Activated T-cell treated with anti-CD3 and anti-CD28 coated beads, Interleukin-2, amount 50 U/mL, for 72 hours (primary cell): ENCODE measurements around the gene PPARD. TPM values are rescaled to one million over a fixed set of nuclear protein-coding genes. Genes with fewer than 3 reads are reported as not detected.
A peak's percentile ranks its signal among the peaks of the same experiment; 100 is the strongest.

ENCODE experiments used
- ATAC-seq, 2 donors: fragments of 150-1000 bp; cut with Tn5 transposase; replicated peaks in 1 of 2; 2 replicates each; pipeline ENCODE4 v1.10.0; 2021; ENCODE audit warnings: moderate library complexity in 2 of 2, mild to moderate bottlenecking in 1 of 2
- DNase-seq, 2 donors: peaks; one replicate each; pipeline ENCODE4 v3.0.0; 2021 to 2022; ENCODE audit warnings: mixed read lengths in 1 of 2
- H3K27ac Mint-ChIP-seq: one replicate; pipeline ENCODE4 v1.8.0; 2022; ENCODE audit warnings: mild to moderate bottlenecking, moderate library complexity, mixed read lengths
- H3K27me3 Mint-ChIP-seq: one replicate; pipeline ENCODE4 v1.8.0; 2022; ENCODE audit warnings: low read depth, mixed read lengths
- H3K36me3 Mint-ChIP-seq, 2 donors: one replicate each; pipeline ENCODE4 v1.8.0; 2022; ENCODE audit warnings: mixed read lengths in 2 of 2, mild to moderate bottlenecking in 1 of 2; ENCODE audit not compliant: insufficient read depth in 2 of 2
- H3K4me1 Mint-ChIP-seq: one replicate; pipeline ENCODE4 v1.8.0; 2022; ENCODE audit warnings: low read depth, mixed read lengths
- H3K4me3 Mint-ChIP-seq, 2 donors: one replicate each; pipeline ENCODE4 v1.8.0; 2022; ENCODE audit warnings: mild to moderate bottlenecking in 2 of 2, mixed read lengths in 2 of 2, moderate library complexity in 2 of 2
- H3K9me3 Mint-ChIP-seq, 2 donors: one replicate each; pipeline ENCODE4 v1.8.0; 2022; ENCODE audit warnings: mixed read lengths in 2 of 2
- total RNA-seq, 2 donors: library from RNA; stranded (reverse); gene quantifications; one replicate each; pipeline ENCODE4 v1.2.3, GENCODE V29; 2022

PPARD gene
- total RNA-seq, 2 donors from 2014 or later = 24.1 to 27.9 TPM

GRCh38 chr6:35474131-35474941, 132.0 kb downstream of the PPARD start:
- Mint-ChIP-seq H3K27me3 (no peaks in the 10 kb centered on the region), H3K36me3 (peaks cover 12 to 26% of the 10 kb centered on the region in 2 donors), H3K4me3 (no peak overlapping the region), H3K27ac (no peak overlapping the region), H3K9me3 (no peaks in the 10 kb centered on the region), H3K4me1 (peaks cover 48% of the 10 kb centered on the region)
- DNase-seq = no peak
- ATAC-seq = peak; percentile 6 to 22

- ATAC-seq = peak; percentile 2 to 22
- no peaks in the 10 kb centered on the region for H3K27me3 Mint-ChIP-seq
- no peak for DNase-seq
- H3K9me3 Mint-ChIP-seq = no peaks in the 10 kb centered on the region
- peaks cover 41% of the 10 kb centered on the region for H3K4me1 Mint-ChIP-seq
- no peak overlapping the region for H3K27ac Mint-ChIP-seq
- H3K4me3 Mint-ChIP-seq = no peak overlapping the region
- H3K36me3 Mint-ChIP-seq = peaks cover 6 to 19% of the 10 kb centered on the region in 2 donors
Observed at GRCh38 chr6:35474942-35475570, 132.7 kb downstream of the PPARD start.

GRCh38 chr6:35475573-35475972, 133.2 kb downstream of the PPARD start:
- peaks cover 2 to 14% of the 10 kb centered on the region in 2 donors for H3K36me3 Mint-ChIP-seq
- no peak overlapping the region for H3K4me3 Mint-ChIP-seq
- DNase-seq (no peak), ATAC-seq (peak in 1 of 2 donors; percentile 9)
- H3K27me3 Mint-ChIP-seq = no peaks in the 10 kb centered on the region
- H3K9me3 Mint-ChIP-seq = no peaks in the 10 kb centered on the region
- H3K27ac Mint-ChIP-seq = no peak overlapping the region
- peaks cover 36% of the 10 kb centered on the region for H3K4me1 Mint-ChIP-seq

GRCh38 chr6:35476004-35476403, 133.6 kb downstream of the PPARD start:
- Mint-ChIP-seq H3K4me1 (peaks cover 31% of the 10 kb centered on the region), H3K36me3 (peaks cover 0 to 10% of the 10 kb centered on the region in 2 donors), H3K27me3 (no peaks in the 10 kb centered on the region), H3K9me3 (no peaks in the 10 kb centered on the region), H3K27ac (no peak overlapping the region), H3K4me3 (no peak overlapping the region)
- ATAC-seq = peak; percentile 4 to 12
- DNase-seq = no peak

- H3K4me1 Mint-ChIP-seq = peaks cover 21% of the 10 kb centered on the region
- peak overlapping the region; percentile 29 for H3K27ac Mint-ChIP-seq
- no peaks in the 10 kb centered on the region for H3K9me3 Mint-ChIP-seq
- H3K27me3 Mint-ChIP-seq = no peaks in the 10 kb centered on the region
- DNase-seq (no peak), ATAC-seq (no peak)
- no peak overlapping the region for H3K4me3 Mint-ChIP-seq
- peaks cover 0 to 5% of the 10 kb centered on the region in 2 donors for H3K36me3 Mint-ChIP-seq
Observed at GRCh38 chr6:35477028-35477427, 134.7 kb downstream of the PPARD start.

Other genes with a start within 250 kb of the PPARD start
- gene TCP11, start 201.2 kb upstream of the PPARD start, total RNA-seq = not detected
- under 1 TPM; 0.05 to 0.16 TPM for gene SCUBE3, start 128.6 kb upstream of the PPARD start, total RNA-seq
- gene ZNF76, start 82.8 kb upstream of the PPARD start, total RNA-seq = 10 to 100 TPM; 52.1 to 55.9 TPM
- 100 to 1,000 TPM; 108 to 127 TPM for gene DEF6, start 44.7 kb upstream of the PPARD start, total RNA-seq
- gene FANCE, start 109.8 kb downstream of the PPARD start, total RNA-seq = 10 to 100 TPM; 22.0 to 27.2 TPM
- 1,000 to 10,000 TPM; 2,353 to 2,363 TPM for gene RPL10A, start 125.8 kb downstream of the PPARD start, total RNA-seq
- 1 to 10 TPM; 1.7 to 1.9 TPM for gene TEAD3, start 154.5 kb downstream of the PPARD start, total RNA-seq
- not detected for gene TULP1, start 170.3 kb downstream of the PPARD start, total RNA-seq